ENCODE data around the gene PDK2. TPM values are rescaled to one million over a fixed set of nuclear protein-coding genes. Genes with fewer than 3 reads are reported as not detected.

The PDK2 gene
- total and polyA plus RNA-seq, 9 of the 15 experiments (the other 6 are each of a cell fraction or from before 2014, with no cell fraction given): 0.03 to 2.5 (median 1.4) TPM

- no peak for TF ChIP-seq ZNF75A (CRISPR knock-in tag; IDR thresholded peaks at IDR 0.05)
- TF ChIP-seq, protein P1, sequence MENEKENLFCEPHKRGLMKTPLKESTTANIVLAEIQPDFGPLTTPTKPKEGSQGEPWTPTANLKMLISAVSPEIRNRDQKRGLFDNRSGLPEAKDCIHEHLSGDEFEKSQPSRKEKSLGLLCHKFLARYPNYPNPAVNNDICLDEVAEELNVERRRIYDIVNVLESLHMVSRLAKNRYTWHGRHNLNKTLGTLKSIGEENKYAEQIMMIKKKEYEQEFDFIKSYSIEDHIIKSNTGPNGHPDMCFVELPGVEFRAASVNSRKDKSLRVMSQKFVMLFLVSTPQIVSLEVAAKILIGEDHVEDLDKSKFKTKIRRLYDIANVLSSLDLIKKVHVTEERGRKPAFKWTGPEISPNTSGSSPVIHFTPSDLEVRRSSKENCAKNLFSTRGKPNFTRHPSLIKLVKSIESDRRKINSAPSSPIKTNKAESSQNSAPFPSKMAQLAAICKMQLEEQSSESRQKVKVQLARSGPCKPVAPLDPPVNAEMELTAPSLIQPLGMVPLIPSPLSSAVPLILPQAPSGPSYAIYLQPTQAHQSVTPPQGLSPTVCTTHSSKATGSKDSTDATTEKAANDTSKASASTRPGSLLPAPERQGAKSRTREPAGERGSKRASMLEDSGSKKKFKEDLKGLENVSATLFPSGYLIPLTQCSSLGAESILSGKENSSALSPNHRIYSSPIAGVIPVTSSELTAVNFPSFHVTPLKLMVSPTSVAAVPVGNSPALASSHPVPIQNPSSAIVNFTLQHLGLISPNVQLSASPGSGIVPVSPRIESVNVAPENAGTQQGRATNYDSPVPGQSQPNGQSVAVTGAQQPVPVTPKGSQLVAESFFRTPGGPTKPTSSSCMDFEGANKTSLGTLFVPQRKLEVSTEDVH (IDR thresholded peaks at IDR 0.05; ENCODE audit: low read depth, partially characterized antibody): peak; percentile 37
- TF ChIP-seq SNRNP70 (optimal IDR thresholded peaks at IDR 0.05; ENCODE audit: low read depth, low read length): no peak
- no peak for TF ChIP-seq NR2C2 (CRISPR knock-in tag; IDR thresholded peaks at IDR 0.05)
- 0 out of 2 replicates have a peak, but pooled peaks have one; percentile 4 for TF ChIP-seq NR2C2 (tag; IDR thresholded peaks at IDR 0.05)
- no peak for TF ChIP-seq CAMTA2 (CRISPR knock-in tag; conservative IDR thresholded peaks at IDR 0.05)
- TF ChIP-seq ZFP30 (CRISPR knock-in tag; IDR thresholded peaks at IDR 0.05; ENCODE audit: borderline replicate concordance): no peak
- TF ChIP-seq RBBP5 (IDR thresholded peaks at IDR 0.05; ENCODE audit: borderline replicate concordance, insufficient read depth, low read length, poor library complexity, severe bottlenecking): no peak
- TF ChIP-seq MGA (IDR thresholded peaks at IDR 0.05): no peak
- TF ChIP-seq RBM25 (IDR thresholded peaks at IDR 0.05; ENCODE audit: low read depth, low read length, severe bottlenecking): no peak
- TF ChIP-seq ARID1B (IDR thresholded peaks at IDR 0.05): peak; percentile 81
- TF ChIP-seq ZNF133 (CRISPR knock-in tag; IDR thresholded peaks at IDR 0.05): no peak
- no peak for TF ChIP-seq TCF7L2 (IDR thresholded peaks at IDR 0.05; ENCODE audit: low read depth, low read length)
- TF ChIP-seq ZNF551 (CRISPR knock-in tag; IDR thresholded peaks at IDR 0.05): no peak
These were observed 56.9 kb downstream of the PDK2 start (continued) for GRCh38 chr17:50151937-50152547.

All from K562 (cell line).